ENCODE results near the gene EYA3.

DNA sequence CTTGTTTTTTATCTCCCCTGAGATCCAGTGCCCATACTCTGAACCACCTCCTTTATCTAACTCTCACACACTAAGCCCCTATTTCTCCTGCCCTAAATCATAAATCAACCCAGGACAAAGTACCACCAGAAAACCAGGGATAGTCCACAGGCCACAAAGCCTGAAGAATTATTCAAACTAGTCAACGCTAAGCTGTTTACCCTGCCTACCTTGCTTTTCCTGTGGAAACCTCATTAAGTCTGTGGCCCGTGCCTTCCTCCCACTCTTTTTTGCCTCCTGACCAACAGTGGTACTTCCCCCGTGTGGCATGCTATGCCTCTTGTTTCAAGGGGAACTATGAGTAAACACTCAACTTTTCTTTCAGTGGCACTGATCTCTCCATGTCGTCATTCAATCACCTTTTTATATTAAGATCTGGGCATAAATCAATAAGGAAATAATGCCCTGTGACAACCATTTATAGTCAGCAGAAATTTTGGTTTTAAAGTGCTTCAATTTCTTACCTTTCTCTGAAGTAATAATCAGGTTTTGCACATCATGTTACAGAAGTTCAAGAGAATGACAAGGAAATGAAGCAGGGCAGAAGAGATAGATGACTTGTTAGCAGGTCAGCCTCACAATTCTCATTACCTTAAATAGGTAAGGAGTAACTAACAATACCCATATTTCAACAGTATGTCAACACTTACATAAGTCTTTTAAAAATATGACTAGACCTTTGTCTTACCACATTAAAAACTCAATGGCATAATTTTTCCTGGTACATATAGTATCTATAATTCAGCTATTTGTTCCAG, 32.1 kb downstream of the EYA3 start:
- TF ChIP-seq, protein P1, sequence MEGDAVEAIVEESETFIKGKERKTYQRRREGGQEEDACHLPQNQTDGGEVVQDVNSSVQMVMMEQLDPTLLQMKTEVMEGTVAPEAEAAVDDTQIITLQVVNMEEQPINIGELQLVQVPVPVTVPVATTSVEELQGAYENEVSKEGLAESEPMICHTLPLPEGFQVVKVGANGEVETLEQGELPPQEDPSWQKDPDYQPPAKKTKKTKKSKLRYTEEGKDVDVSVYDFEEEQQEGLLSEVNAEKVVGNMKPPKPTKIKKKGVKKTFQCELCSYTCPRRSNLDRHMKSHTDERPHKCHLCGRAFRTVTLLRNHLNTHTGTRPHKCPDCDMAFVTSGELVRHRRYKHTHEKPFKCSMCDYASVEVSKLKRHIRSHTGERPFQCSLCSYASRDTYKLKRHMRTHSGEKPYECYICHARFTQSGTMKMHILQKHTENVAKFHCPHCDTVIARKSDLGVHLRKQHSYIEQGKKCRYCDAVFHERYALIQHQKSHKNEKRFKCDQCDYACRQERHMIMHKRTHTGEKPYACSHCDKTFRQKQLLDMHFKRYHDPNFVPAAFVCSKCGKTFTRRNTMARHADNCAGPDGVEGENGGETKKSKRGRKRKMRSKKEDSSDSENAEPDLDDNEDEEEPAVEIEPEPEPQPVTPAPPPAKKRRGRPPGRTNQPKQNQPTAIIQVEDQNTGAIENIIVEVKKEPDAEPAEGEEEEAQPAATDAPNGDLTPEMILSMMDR (IDR thresholded peaks at IDR 0.05): no peak
- no peak for TF ChIP-seq ZFX (IDR thresholded peaks at IDR 0.05; ENCODE audit: borderline replicate concordance)

All from 22Rv1 (cell line).